ENCODE measurements around the gene IDNK.

- TF ChIP-seq CREB5 (CRISPR knock-in tag; IDR thresholded peaks at IDR 0.05; ENCODE audit: low read depth): no peak
- TF ChIP-seq PATZ1 (CRISPR knock-in tag; IDR thresholded peaks at IDR 0.05; ENCODE audit: borderline replicate concordance): no peak
- no peak for TF ChIP-seq ZNF565 (CRISPR knock-in tag; conservative IDR thresholded peaks at IDR 0.05; ENCODE audit: low read depth)
- TF ChIP-seq ZFP3 (CRISPR knock-in tag; IDR thresholded peaks at IDR 0.05): no peak
- no peak for TF ChIP-seq OSR1 (CRISPR knock-in tag; IDR thresholded peaks at IDR 0.05)
Measured at GRCh38 chr9:83630938-83631457, 8.1 kb downstream of the IDNK start.
